Measurements from ENCODE around the gene ACAP2.
"Not testable (repeated sequence)": the region's sequence is repeated elsewhere in the genome, so short reads cannot be mapped to it uniquely, and the experiment has no call there.

Gene ACAP2

GRCh38 chr3:195441992-195442572 is 738 bp downstream of the ACAP2 start:
- DNase-seq: peak; percentile 35

- DNase-seq: no peak
Measured at GRCh38 chr3:195441476-195441991, 1.3 kb downstream of the ACAP2 start.

- DNase-seq: no peak
Measured at GRCh38 chr3:195441051-195441450, 1.8 kb downstream of the ACAP2 start.

GRCh38 chr3:195440379-195440778 is 2.4 kb downstream of the ACAP2 start:
- no peak for DNase-seq

GRCh38 chr3:195438371-195438770 is 4.4 kb downstream of the ACAP2 start:
- DNase-seq: no peak

- DNase-seq: no peak
Measured at GRCh38 chr3:195425849-195426248, 17.0 kb downstream of the ACAP2 start.

- DNase-seq: no peak
Measured at GRCh38 chr3:195423818-195424217, 19.0 kb downstream of the ACAP2 start.

GRCh38 chr3:195421400-195421799 is 21.4 kb downstream of the ACAP2 start:
- DNase-seq: no peak

GRCh38 chr3:195416795-195417194 is 26.0 kb downstream of the ACAP2 start:
- DNase-seq: no peak

GRCh38 chr3:195411836-195412235 is 31.0 kb downstream of the ACAP2 start:
- peak; percentile 29 for DNase-seq

- DNase-seq: no peak
Measured at GRCh38 chr3:195410546-195410945, 32.3 kb downstream of the ACAP2 start.

- DNase-seq: no peak
Measured at GRCh38 chr3:195407531-195408409, 35.0 kb downstream of the ACAP2 start.

GRCh38 chr3:195405651-195406050 is 37.2 kb downstream of the ACAP2 start:
- no peak for DNase-seq

GRCh38 chr3:195403841-195404408 is 38.9 kb downstream of the ACAP2 start:
- no peak for DNase-seq

GRCh38 chr3:195403244-195403643 is 39.6 kb downstream of the ACAP2 start:
- DNase-seq: no peak

- DNase-seq: no peak
Measured at GRCh38 chr3:195401943-195402342, 40.9 kb downstream of the ACAP2 start.

- not testable (repeated sequence) for DNase-seq
Measured at GRCh38 chr3:195398460-195398859, 44.4 kb downstream of the ACAP2 start.

GRCh38 chr3:195397524-195397923 is 45.3 kb downstream of the ACAP2 start:
- no peak for DNase-seq

GRCh38 chr3:195395208-195395816 is 47.5 kb downstream of the ACAP2 start:
- DNase-seq: no peak

- DNase-seq: peak; percentile 36
Measured at GRCh38 chr3:195394700-195395099, 48.1 kb downstream of the ACAP2 start.

- DNase-seq: no peak
Measured at GRCh38 chr3:195394024-195394423, 48.8 kb downstream of the ACAP2 start.

GRCh38 chr3:195388380-195388779 is 54.4 kb downstream of the ACAP2 start:
- DNase-seq: no peak

- no peak for DNase-seq
Measured at GRCh38 chr3:195386739-195387138, 56.1 kb downstream of the ACAP2 start.
